TTC549 (cell line): ENCODE results near the gene OPALIN.

Experiments
- FAIRE-seq: peaks from 2 replicates; lab custom pipeline; 2012; peaks lifted over from hg19 to GRCh38; lab: Jason Lieb, UNC

OPALIN gene

GRCh38 chr10:96374004-96374403 is 15.2 kb upstream of the OPALIN start:
- FAIRE-seq, result no peak

GRCh38 chr10:96371356-96371755 is 12.6 kb upstream of the OPALIN start:
- no peak for FAIRE-seq

- FAIRE-seq, result no peak
Measured at GRCh38 chr10:96370584-96371157, 11.9 kb upstream of the OPALIN start.

- no peak for FAIRE-seq
Measured at GRCh38 chr10:96369890-96370583, 11.2 kb upstream of the OPALIN start.

- no peak for FAIRE-seq
Measured at GRCh38 chr10:96368971-96369370, 10.2 kb upstream of the OPALIN start.

GRCh38 chr10:96367470-96367869 is 8.7 kb upstream of the OPALIN start:
- no peak for FAIRE-seq

GRCh38 chr10:96366508-96366907 is 7.7 kb upstream of the OPALIN start:
- no peak for FAIRE-seq

GRCh38 chr10:96365571-96365970 is 6.8 kb upstream of the OPALIN start:
- FAIRE-seq, result no peak

- no peak for FAIRE-seq
Measured at GRCh38 chr10:96360766-96361165, 2.0 kb upstream of the OPALIN start.

- no peak for FAIRE-seq
Measured at GRCh38 chr10:96360331-96360730, 1.5 kb upstream of the OPALIN start.

GRCh38 chr10:96359616-96360015 is 814 bp upstream of the OPALIN start:
- no peak for FAIRE-seq

GRCh38 chr10:96357038-96357620 is 1.7 kb downstream of the OPALIN start:
- FAIRE-seq, result no peak

GRCh38 chr10:96352582-96352981 is 6.2 kb downstream of the OPALIN start:
- FAIRE-seq, result no peak

- FAIRE-seq, result no peak
Measured at GRCh38 chr10:96352027-96352426, 6.8 kb downstream of the OPALIN start.

- no peak for FAIRE-seq
Measured at GRCh38 chr10:96346295-96346694, 12.5 kb downstream of the OPALIN start.

- no peak for FAIRE-seq
Measured at GRCh38 chr10:96345222-96345621, 13.6 kb downstream of the OPALIN start.

- no peak for FAIRE-seq
Measured at GRCh38 chr10:96344178-96344577, 14.6 kb downstream of the OPALIN start.

GRCh38 chr10:96342402-96342801 is 16.4 kb downstream of the OPALIN start:
- no peak for FAIRE-seq

- FAIRE-seq, result no peak
Measured at GRCh38 chr10:96341219-96342182, 17.3 kb downstream of the OPALIN start.

- FAIRE-seq, result peak; percentile 81
Measured at GRCh38 chr10:96339956-96340904, 18.6 kb downstream of the OPALIN start.

GRCh38 chr10:96339383-96339782 is 19.4 kb downstream of the OPALIN start:
- FAIRE-seq, result no peak
